ENCODE data around the gene OSBPL3.
"Not testable (repeated sequence)": the region's sequence is repeated elsewhere in the genome, so short reads cannot be mapped to it uniquely, and the experiment has no call there.

OSBPL3 gene

DNA sequence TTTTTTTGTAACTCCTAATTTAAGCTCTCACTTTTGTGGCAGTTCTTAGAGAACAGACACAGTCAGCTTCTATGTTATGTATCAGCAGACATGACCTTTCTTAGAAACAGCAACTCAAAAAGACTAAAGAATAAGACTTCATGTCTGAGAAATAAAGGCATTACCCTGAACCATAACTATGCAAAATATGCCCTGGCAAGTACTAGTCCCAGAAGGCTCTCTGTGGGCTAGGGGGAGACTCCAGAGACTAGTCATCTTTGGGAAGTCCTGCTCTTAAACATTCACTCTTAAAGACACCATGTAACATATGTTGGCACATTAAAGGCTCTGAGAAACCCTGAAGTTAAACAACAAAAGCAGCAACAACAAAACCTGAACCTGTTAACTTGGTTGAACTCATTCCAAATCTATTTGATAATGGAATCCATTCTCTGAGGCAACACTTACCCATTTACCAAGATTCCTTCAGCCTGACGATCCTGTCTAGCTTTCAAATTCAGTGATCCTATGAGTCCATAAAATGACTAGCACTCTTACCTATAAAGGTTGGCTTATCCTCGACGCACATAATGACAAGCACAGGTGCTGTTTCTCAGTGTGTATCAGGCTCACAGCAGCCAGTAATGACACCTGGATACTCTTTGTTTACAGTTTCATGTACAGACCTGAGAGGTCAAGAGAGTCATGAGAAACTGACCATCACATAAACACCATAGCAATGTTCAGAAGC, 62.3 kb downstream of the OSBPL3 start:
- no peak for DNase-seq

DNA sequence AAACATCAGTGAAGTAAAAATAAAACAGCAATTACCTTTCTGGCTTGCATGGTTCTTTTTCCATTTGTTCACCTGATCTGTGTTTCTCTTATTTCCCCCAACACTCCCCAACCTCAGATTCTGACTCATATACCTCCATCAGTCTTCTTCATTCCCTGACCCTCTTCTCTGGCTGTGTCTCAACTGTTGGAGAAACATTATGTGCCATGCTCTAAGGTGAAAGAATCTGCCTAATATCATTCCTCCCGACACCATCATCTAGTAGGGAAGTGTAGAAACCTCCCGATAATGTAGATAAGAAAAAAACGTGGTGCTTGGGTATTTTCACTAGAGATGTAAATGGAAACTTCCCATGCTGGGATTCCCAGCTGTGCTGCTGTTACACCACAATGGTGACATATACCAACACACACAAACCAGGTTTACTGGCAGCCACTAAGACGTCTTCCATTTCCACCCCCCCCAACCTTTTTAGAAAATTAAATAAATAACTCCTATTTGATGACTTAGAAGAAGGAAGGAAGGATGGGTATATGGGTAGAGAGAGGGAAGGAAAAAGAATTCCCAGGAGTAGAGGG, 63.4 kb downstream of the OSBPL3 start:
- DNase-seq = no peak

DNA sequence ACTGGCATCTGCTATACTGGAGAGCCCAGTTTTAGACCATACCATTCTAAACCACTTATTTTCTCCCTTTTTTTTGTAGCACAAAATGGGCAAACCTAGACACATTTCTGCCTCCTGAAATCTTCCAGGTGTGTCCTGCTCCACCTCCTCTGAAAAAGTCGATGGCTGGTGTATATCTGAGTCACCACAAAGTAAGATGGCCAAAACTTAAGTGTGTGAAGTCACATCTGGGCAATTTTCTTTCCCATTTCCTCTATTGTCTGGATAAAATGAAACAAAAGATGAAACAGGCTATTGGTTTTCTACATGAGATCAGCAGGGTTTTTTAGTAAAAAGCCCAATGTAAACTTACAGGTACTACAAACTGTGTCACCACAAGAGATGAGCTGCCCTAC, 65.5 kb downstream of the OSBPL3 start:
- no peak for DNase-seq

DNA sequence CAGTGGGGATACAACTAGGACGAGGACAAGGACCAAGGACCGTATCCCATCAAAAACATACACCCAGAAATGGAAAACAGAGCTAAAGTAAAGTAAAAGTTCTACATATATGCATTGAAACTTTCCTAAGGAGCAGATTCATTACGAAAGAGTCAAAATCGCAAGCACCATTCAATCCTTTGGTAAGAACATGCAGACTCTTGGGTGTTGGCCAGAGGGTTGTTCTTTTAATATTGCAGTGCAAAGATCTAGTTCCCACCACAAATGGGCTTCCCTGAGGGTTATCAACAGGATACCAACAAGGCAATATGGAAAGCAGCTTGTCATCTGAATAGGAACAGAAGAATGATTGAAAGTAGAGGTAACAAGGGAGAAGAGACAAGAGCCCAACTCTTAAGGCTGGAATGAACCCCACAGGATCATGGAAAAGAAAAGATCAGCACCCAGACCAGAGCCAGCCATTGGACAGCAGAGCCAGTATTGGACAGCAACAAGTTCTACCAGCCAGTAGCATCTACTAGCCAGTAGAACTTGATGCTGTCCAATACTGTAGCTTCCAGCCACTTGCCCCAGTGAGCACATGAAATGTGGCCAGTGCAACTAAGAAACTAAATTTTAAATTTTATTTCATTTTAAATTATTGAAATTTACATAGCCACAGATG, 66.0 kb downstream of the OSBPL3 start:
- no peak for DNase-seq

DNA sequence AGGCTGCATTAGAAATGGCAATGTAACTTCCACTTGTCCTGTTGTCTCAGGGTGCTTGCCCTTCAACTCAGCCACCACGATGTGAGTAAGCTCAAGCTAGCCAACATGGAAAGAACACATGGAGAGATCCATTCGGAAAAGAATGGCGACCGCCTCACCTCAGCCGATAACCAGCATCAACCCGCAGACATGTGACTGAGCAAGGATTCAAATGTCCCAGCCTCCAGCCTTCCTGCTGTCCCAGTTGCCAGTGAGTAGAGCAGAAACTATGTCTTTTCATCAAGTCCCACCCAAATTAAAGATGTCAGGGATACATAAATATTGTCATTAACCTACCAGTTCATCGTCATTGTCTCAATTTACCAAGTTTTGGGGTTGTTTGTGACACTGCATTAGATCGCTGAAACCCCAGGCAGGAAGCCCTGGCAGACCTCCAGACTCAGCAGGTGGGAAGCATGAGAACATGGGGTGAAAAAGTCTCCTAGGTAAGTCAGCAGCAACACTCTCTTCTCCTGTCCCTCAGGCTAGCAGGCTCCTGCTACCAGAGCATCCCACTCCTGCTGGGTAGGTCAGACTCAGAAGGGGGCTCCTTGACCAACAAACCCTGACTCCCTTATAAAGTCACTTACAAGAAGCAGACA, 67.0 kb downstream of the OSBPL3 start:
- no peak for DNase-seq

DNA sequence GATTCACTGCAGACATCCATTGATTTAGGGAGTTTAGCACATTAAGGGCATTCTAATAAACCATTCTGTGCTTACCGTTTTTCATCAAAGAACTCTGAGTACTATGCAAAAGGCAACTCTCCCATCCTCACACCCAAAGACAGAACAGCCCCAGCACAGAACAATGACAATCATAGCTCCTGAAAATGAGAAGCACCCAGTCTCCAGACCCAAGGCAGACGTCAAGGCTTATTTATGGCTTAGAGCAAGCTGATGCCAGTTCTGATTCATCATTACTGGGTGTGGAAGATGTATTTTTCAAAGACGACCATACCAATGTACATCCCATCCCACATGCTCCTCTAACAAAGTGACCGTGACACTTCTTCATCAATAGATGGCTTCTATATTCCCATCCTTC, 67.6 kb downstream of the OSBPL3 start:
- DNase-seq = no peak

DNA sequence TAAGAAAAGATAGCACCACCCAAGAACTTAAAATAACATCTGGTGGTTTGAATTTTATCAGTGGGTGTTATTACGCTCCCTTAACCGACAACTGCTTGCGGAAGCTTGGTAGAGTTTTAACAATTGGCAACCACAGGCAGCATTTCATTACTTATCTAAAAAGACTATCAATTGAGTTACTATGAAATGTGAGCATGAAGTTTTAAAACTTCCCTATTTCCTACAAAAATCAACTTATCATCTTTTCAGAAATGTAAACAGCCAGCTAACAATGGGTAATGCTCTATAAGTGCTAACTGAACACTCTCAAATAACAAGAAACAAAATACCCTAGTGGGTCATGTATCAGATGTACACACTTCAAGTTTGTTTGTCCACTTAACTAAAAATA, 68.8 kb downstream of the OSBPL3 start:
- DNase-seq = no peak

DNA sequence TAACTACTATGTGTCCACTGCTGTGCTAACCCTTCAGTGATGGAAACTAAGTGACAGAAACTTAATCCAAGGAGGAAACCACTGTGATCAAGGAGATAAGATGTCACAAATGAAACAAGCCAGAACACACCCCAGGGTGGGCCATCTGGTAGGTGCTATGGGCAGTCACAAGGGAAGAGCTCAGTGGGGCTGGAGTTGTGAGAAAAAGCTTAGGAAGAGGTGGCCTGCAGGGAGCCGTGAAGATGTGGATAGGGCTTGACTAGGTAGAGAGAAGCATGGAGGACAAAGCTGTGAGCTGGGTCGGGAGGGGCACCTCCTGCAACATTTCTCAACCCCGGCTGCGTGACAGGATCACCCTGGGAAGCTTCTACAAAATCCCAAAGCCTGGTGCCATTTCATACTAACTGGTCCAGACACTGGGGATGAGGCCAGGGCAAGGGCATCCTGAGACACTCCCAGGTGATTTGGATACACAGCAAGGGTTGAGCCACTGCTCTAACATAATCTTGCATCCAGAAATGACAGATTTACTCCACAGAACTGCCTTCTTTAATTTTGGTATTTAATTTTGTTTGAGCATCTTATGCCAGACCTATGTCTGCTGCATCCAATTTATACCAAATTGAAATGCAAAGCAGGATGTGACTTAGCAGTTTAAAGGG, 69.3 kb downstream of the OSBPL3 start:
- no peak for DNase-seq

DNA sequence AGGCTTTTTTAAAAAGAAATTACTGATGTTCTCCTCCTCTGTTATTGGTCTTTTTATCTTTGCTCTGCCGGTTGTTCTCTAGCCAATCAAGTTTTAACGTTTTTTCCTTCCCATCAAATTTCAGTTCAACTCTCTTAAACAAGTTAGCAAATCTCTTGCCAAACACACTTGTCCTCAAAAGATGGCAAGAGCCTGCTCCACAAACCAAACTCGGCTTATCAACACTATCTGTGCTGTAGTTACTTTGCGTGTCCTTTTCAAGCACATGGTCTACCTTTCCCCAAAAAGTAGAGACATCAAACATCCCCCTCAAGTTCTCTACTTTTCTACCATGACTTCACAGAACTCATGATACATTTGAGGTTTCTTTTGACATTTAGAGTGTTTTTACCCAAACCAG, 71.3 kb downstream of the OSBPL3 start:
- DNase-seq = no peak

DNA sequence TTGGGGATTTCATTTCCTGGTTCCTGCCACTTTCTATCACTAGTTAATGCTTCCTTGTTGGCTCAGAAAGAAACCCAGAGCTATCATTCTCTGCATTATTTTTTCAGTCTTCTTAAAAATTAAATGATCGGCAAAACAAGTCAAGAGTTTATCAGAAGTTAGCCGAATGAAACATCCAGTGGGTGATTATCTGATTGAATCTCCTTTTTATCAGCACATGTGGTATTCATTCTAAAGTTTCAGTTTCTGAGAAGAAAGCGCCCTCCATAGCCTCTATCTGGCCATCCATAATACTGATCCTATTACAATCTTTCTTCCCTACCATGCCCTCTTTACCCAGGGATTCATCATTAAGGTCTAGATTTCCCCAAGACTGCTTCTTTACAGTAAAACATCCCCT, 71.8 kb downstream of the OSBPL3 start:
- no peak for DNase-seq

DNA sequence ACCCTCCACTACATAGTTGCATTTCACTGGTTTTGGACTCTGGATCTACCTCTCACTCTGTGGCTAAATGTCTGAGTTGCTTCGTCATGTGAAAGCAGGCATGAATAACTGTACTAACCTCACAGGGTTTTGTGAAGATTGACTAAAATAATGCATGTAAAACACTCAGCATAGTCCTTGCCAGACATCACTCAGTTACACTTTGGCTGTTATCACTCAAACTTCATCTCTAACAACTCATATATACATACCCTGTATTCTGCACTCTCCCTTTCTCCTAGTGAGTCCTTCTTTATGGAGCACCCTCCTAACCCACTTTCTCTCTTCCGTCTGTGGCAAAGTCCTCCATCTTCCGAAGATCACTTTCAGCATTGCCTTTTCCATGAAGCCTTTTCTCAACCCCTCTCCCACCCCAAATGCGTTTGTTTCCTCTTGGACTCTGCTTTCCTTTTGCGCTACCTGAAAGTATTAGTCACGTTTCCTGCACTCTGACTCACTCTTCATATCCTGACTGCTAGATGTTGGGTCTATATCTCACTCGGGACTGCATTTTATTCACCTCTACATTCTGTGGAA, 72.6 kb downstream of the OSBPL3 start:
- peak; percentile 30 for DNase-seq

DNA sequence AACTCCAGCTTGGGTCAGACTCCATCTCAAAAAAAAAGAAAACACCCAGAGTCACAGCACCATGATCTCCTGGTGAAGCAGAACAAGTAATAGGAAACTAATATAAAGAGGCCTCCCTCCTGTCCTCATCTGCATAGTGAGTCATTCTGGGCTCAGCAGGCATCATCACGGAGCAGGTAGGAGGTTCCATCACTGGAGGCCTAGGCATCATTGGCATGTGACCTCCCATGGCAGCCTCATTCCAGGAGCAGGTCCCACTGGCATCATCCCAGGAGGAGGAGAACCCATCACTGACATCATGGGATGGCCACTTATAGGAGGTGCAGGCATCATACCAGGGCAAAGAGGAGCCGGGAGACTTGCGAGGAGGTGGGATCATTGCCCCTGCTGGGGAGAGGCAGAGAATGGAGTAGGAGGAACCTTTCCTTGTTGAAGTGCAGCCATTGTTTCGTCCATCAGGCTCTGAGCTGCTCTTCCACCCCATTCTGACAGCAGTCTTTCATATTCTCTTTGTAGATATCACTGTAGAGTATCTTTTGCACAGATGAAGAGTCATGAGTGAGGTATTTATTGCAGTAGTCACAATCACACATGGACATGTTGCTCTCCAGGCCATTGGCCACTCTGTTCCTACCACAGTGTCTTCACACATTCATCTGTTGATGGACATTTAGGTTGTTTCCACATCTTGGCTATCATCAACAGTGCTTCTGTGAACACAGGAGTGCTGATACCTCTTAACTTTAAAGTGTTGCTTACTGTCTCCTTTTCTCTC, 73.8 kb downstream of the OSBPL3 start:
- peak; percentile 50 for DNase-seq

DNA sequence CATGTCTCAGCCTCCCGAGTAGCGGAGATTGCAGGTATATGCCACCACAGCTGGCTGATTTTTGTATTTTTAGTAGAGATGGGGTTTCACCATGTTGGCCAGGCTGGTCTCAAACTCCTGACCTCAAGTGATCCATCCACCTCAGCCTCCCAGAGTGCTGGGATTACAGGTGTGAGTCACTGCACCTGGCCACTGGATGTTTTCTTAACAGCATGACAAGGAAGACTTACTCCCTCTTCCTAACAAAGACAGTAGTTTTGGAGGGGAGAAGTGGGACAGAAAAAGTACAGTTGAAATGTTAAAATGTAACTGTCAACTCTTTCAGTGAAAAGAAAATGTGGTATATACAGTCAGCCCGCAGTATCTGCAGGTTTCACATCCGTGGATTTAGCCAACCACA, 76.0 kb downstream of the OSBPL3 start:
- DNase-seq = not testable (repeated sequence)

DNA sequence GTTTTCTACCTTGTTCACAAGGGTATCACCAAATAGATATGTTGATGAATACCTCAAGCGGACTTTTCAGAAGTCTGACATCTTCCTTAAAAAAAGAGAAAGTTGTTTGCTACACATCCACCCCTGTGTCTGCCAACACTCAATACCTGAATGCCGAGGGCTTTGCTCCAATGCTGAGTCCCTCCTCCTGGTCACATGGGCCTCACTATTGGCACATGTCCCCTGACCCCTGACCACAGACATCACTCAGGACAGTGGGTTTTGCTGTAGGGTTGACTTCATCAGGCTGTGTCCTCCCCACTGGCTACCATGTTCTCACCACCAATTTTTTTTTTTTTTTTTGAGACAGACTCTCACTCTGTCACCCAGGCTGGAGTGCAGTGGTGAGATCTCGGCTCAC, 76.4 kb downstream of the OSBPL3 start:
- DNase-seq = no peak

DNA sequence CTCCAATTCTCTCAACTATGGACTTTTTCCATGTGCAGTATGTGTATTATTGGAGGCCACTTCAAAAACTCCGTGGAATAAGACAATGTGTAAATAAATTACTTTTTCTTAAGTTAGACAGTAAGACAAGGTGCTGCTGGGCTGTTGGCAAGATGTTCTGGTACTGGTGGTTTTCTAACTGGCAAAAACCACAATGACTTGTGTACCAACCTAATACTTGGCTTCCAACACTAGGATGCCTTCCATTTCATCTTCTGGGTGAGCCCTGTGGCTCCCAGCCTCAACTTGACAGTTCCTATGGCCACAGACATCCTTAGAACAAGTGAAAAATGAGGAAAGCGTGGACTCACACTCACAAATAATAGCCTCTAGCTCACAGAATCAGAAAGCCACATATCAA, 77.0 kb downstream of the OSBPL3 start:
- DNase-seq = no peak

DNA sequence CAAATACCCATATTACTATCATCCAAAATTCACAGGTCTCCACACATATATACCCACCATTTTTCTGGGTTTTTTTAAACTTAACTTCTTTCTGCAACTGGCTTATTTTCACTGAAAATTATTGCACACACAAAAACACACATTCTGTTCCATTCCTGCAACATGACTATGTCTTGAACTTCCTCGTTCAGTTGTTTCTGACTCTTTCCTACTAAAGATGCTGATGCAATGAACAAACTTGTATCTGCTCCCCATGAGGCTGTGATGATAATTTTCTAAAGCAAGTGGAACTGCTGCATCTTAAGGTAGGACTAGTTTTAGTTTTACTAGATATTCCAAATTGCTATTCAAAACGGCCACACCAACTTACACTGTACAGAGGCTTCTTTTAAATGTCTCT, 77.7 kb downstream of the OSBPL3 start:
- no peak for DNase-seq

DNA sequence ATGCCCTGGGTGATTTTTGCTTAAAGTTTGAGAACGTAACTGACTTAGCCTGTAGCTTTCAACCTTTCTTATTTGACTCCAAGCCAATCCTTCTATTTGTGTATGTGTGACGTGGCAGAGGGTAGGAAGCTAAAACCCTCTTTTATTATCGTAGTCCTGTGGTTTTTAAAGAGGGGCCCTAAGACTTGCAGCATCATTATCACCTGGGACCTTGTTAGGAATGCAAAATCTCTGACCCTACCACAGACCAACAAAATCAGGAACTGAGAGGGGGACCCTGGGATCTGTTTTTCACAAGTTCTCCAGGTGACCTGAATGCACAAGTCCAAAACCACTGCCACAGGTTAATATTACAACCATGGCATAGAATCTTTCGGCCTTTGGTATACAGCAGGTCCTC, 80.1 kb downstream of the OSBPL3 start:
- no peak for DNase-seq

DNA sequence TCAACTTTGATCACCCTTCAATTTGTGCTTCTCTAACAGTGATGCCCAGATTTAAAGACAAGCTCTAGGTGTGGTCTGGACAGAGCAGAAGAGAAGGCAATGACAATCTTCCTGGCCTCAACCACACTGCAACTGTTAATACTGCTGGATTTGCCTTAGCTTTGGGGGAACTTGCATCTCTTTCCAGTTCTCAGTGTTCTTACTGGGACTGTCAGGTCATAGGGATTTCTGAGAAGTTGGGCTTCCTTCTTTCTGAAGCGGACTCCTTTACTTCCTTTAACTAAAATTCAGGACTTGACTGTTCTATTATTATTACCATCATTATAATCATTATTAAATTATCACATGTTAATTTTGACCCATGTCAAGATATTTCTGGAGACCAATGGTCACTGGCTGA, 80.8 kb downstream of the OSBPL3 start:
- DNase-seq = no peak

DNA sequence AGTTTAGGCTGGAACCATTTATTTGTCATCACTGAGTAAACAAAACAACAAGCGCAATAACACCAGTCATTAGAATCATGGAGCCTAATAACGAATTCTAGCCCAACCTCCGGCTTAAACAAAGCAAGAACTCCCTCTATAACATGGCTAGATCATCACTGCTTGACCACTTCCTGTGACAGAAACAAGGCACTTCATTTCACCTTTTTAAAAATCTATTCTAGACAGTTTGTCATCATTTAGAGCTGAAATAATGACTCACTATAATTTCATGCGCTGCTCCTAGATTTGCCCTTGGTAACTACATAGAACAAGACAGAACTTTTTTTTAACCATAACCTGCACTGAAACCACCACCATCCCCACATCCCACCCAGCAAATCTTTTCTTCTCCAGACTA, 81.3 kb downstream of the OSBPL3 start:
- DNase-seq = no peak

DNA sequence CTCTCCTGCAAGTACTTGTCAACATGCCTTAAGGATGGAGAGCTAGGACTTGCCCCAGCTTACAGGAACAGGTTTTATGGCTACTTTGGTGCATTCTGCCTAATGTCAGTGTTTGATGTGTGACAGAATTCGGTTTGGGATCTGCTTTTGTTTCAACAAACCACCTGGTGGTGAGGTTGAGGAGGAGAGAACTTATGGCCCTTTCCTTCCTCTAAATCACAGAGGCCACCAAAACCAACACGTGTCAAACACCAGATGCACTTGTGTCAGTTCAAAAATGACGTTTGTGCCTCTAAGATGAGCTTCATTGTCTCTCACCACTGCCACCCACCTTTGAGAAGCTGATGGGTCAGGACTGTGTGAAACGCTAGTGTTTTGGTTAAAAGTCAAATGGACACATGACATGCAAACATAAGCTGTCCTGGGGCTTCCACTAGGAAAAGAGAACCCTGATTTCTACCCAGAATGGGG, 83.9 kb downstream of the OSBPL3 start:
- DNase-seq = no peak

DNA sequence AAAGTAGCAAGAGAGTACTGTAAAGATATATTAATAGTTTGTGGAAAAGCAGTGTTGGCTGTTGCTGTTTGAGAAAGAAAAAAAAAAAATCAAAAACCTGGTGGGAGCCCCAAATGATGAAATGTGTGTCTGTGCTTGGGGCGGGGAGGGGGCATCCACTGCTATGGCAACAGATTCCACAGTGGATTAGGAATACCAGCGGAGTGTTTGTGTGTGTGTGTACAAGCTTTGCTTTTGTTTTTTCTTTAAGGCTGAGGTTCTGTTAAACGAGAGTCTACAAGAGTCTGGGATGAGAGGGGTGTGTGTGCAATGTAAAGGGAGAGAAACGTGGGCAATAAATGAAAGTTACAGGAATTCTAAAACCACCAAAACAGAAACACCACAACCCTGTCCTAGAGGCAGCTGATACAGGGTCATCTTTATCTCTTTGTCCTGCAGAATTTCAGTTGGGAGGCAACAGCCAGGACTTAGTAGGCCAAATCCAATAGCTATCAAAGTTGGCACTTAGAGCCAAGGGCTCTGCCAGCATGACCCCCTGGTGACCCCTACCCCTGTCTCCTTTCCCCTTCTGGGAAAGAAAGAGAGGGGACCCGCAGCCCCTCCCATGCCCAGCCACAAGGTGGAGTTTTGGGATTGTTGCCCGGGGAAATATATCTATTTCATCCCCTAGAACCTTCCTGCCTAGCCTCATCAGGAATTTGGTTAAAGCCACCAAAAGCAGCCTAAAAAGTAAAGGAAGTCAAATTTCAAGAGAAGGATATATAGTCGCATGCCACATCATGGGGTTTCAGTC, 85.4 kb downstream of the OSBPL3 start:
- no peak for DNase-seq
